ENCODE data around the gene LSM8.

- TF ChIP-seq CTCF (IDR thresholded peaks at IDR 0.05; ENCODE audit: low read depth, low read length), result no peak
- no peak for TF ChIP-seq EZH2phosphoT487 (IDR thresholded peaks at IDR 0.05; ENCODE audit: low read depth)
These were observed 1.2 kb upstream of the LSM8 start for GRCh38 chr7:118182593-118183427.

Data from OCI-LY3 (cell line).